ENCODE measurements around the gene VIM.

The VIM gene

DNA sequence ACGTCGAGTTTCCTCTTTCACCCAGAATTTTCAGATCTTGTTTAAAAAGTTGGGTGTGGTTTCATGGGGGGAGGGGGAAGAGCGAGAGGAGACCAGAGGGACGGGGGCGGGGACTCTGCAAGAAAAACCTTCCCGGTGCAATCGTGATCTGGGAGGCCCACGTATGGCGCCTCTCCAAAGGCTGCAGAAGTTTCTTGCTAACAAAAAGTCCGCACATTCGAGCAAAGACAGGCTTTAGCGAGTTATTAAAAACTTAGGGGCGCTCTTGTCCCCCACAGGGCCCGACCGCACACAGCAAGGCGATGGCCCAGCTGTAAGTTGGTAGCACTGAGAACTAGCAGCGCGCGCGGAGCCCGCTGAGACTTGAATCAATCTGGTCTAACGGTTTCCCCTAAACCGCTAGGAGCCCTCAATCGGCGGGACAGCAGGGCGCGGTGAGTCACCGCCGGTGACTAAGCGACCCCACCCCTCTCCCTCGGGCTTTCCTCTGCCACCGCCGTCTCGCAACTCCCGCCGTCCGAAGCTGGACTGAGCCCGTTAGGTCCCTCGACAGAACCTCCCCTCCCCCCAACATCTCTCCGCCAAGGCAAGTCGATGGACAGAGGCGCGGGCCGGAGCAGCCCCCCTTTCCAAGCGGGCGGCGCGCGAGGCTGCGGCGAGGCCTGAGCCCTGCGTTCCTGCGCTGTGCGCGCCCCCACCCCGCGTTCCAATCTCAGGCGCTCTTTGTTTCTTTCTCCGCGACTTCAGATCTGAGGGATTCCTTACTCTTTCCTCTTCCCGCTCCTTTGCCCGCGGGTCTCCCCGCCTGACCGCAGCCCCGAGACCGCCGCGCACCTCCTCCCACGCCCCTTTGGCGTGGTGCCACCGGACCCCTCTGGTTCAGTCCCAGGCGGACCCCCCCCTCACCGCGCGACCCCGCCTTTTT lies at the start of gene VIM:
VIM (plus strand) TSS at position 151 of the 925 bp plus-strand sequence. CDS start 1,182 bp downstream, outside the sequence.
- peak; percentile 94 for DNase-seq

DNA sequence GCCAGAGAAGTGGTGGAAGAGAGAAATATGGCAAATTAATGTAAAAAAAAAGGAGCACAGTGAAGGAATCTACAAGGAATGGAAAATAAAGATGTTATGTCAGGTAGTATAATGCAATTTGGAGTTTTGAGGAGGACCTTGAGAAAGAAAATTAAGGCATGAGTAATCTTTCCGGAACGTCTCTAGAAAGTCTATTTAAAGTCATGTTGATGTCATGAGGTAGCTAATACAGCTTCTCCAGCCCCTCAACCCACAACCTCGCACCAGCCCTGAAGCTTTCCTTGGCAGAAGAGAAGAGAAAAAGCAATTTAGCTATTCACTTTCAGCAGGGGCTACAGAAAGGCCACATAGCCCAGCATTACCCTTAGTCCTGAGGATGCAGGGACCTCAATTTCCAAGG lies 49.0 kb upstream of the VIM start:
- DNase-seq = no peak

DNA sequence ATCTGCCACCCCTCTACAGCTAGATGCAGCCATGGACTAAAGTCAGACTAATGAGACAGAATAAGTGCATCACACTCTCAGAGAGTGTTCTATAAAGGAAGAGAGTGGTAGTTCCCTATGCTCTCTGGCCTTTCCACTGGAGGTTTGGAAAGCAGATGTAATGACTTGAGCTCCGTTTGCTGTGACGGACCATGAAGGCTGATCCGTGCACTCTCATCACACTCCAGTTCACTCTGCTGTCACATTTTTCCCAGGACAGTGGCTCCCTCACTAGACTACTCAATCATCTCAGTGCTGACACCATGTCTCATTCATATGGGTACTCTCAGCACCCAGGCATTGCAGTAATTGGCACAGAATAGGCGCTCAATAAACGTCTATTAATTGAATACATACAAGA lies 46.9 kb upstream of the VIM start:
- no peak for DNase-seq

DNA sequence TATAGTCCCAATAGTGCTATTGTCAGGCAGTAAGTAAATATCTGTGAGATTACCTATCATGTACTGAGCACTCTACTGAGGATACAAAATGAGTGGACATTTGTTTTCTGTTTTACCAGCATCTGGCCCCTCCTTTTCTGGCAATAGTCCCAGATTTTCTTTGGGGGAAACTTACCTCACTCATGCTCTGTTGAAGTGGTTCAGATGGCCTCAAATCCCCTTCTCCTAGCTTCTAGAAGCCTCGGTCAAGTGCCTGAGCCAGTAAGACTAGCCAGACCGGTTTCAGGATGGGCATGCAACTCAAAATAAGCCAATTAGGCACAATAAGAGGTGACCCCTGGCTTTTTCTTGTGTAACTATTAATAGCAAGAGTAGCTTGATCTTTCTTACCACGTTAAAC lies 46.3 kb upstream of the VIM start:
- DNase-seq = no peak

DNA sequence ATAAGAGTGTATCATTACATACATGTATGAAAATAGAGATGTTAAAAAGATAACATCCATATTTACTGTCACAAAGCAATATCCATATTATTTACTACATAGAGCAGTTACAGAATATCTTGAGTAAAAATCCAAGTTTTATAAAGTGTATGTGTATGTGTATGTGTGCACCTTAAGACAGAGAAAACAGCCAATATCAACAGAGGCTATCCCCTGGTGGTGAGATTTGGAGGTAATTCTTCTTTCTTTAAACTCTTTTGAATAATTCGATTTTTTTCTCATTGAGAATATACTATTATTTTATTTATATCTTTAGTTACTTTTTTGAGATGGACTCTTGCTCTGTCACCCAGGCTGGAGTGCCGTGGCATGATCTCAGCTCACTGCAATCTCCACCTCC lies 44.9 kb upstream of the VIM start:
- DNase-seq = no peak

DNA sequence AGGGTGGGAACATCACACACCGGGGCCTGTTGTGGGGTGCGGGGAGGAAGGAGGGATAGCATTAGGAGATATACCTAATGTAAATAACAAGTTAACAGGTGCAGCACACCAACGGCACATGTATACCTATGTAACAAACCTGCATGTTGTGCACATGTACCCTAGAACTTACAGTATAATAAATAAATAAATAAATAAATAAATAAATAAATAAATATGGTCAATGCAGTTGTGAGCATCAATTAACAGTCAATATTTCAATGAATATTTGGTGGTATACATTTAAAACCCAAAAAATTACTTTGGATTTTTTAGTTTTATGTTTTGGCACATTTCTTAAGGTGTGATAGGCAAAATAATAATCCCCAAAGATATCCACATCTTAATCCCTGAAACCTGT lies 42.2 kb upstream of the VIM start:
- DNase-seq = no peak

DNA sequence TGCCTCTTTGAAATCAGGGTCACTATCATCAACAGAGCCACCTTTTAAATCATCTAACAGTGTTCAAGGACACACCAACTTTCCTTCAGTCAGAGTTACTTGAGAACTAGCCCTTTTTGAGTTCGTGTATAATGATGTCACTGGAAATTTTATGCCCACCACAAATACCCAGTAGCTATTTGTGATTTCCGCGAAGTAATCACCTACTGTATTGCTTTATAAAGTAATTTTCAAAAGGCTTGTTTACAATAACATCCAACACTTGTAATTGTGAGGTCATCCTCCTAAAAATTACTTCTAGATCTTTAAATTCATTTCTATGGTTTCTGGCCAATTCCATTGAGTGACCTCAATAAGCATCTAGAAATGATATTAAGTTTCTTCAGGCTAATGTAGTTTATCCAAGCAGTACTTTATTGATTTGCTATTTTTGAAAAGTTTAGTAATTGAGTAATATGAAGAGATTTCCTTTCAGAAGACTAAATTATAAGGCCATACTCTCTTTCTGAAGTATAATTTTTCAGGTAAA lies 39.3 kb upstream of the VIM start:
- DNase-seq = no peak

DNA sequence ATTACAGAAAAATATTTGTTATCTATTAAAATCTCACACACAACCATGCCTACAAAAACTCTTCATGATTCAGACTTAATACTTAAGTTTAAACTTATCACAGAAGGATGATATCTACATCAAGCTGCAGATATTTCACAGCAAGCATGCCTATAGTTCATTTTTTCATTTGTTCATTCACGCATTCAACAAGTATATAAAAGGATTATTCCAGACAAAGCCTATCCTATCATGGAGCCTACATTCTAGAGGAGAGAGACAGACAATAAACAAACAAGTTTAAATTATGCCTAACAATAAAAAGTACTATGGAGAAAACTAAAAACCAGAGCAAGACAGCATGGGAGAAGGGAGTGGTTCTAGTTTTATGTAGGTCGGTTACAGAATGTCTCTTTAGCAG lies 37.4 kb upstream of the VIM start:
- DNase-seq = no peak

DNA sequence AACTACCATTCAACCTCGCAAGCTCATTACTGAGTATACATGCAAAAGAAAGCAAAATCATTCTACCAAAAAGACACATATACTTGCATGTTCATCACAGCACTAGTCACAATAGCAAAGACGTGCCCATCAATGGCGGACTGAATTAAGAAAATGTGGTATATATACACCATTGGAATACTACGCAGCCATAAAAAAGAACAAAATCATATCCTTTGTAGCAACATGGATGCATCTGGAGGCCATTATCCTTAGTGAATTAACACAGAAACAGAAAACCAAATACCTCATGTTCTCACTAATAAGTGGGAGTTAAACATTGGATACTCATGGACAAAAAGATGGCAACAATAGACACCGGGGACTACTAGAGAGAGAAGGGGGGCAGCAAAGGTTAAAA lies 33.0 kb upstream of the VIM start:
- no peak for DNase-seq

DNA sequence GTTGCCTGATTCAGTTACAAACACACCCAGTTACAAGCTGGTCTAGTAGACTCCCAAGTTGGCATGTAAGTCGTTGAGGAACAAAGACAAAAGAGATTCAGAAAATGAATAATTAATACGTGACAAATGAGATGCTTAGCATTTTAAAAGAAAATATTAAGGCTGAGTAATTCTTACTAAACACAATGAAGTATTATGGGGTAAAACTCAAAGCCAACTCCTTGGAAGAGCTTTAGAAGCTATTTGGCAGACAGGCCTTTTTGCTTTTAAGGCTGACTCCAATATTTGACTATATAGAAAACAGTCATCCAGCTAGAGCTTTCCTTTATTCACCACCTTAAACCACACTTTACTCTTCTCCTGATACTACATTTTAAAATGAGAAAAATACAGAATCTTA lies 32.0 kb upstream of the VIM start:
- DNase-seq = no peak

DNA sequence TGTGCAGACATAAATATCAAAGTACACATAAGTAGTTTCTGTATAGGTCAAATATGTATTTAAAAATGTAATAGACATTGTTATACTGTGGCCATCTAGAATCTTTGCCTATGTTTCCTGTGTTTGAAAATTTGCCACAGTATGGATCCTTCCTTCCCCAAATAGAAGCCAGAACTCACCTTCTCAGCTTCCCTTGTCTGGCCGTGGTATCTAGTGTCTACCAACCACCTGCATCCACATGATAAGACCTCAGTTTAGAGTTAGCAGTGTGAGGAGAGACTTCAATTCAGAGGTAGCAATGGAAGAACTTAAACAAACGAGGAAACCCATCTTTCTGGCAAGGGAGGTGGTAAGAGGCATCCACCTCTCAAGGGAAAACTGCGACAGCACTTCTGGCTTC lies 31.5 kb upstream of the VIM start:
- DNase-seq = no peak

DNA sequence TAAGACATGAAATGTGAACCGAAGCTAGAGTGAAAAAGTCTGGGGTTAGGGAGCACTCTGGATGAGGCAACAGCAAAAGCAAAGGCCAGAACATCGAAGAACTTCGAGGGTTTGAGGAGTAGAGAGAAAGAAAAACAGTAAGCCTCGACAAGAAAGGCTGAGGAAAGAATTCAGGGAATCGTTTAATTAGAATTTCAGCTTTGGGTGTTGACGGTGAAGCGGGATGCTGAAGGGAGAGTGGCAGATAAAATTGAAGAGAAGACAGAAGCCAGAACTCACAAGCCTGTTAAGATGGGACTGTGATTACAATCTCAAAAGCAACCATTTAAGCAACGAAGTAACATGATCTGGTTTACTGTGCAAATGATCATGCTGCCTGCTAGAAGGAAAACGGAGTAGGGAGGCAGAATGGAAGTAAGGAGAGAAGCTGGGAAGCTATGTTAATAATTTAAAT lies 28.7 kb upstream of the VIM start:
- DNase-seq = no peak

DNA sequence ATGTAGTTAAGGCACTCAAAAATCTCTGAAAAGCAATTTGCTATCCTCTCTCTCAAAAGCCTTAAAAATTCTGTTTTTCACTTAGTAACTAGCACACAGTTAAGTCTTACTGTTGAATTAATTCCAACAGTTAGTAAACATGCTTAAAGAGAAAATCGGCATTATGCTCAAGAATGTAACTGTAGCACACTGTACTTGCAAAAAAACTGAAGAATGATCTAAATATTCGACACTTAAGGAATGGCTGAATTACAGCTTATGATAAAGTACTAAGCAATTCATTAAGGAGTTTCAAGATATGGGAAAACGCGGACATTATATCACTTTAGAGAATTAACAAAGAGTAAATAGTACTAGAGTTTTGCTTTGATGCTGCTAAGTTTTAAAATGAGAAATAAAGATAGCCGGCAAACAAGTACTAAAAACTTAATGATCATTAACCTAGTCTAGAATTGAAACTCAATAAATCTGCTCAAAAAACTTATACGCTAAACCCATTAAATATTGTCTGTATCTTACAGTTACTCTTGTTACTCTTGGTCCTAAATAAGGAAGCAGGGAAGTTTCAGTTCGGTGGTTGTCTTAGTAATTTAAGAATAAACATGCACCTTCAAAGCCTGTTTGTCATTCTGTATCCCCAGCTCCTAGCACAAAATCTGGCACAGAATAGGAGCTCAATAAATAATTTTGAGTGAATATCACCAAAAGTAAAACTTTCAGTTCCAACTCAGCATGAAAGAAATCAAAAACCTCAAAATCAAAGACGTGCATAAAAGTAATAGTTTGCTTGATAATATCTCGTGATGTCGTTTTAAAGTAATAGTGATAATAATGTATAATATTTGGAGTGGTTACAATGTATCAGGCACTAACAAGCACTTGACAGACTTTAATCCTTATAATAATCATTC lies 27.8 kb upstream of the VIM start:
- DNase-seq = no peak

DNA sequence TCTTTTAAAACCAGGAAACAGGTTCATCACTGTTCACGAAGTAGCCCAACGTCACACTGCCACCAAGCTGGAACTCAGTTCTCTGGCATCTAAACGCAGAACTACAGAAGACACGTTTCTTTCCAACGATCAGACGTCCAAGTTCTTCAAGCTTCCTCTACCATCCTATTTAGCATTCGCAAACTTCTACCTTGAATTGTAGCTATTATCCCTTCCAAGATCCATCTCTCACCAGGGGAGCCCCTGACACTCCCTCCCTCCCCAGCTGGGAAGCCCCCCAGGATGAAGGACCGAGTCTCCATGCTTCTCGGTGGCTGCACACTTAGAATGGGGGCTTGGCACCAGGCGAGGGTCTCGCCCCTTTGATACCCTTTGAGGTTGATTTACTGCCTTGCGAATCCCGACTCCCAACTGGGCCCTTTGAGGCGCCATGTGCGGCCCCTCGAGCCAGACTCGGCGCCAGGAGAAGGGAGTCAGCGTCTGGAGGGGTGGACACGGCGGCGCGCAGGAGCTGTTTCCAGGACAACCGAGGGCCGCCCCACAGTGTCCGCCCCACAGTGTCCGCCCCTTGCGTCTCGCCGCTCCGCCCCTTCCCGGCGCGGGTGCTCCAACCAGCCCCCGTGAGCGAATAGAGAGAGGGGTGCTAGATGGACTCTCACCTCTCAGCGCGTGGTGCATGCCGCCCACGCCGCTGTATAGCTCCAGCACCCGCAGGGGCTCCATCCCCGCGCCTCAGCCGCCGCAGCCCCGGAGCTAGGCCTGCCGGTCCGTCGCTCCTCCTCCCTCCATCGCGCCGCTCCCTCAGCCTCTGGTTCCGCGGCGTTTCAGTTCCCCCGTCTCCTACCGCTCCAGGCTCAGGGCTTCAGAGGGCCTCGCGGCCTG lies 26.9 kb upstream of the VIM start, which contains the start of gene TRDMT1:
TRDMT1 (minus strand) TSS at position 761 of the 882 bp plus-strand sequence; CDS start at position 723, 38 bp downstream.
- peak; percentile 94 for DNase-seq

DNA sequence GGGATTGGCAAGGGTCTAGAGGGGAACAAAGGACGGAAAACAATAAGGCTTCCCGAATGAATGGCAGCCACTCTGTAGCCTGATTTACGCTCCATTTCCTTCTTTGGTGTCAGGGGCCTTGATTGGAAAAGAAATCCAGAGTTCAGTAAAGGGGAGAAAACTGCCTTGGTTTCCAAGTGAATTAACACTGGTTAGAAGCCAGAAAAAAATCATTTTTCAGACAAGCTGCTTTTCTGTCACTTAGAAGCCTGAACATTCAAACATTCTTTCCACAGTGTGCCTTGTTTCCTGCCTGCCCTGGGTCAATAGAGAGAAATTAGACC lies 26.3 kb upstream of the VIM start:
- DNase-seq = no peak

DNA sequence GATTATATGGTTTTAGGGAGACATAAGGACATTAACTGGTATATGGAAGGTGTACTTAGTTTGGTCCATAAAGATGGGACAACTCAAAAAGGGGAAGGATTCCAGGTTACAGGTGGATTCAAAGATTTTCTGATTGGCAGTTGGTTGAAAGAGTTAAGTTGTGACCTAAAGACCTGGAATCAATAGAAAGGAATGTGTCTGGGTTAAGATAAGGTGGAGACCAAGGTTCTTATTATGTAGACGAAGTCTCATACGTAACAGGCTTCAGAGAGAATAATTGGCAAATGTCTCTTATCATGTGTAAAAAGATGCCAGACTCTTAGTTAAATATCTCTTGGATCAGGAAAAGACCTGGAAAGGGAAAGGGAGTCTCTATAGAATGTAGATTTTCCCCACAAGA lies 25.5 kb upstream of the VIM start:
- DNase-seq = no peak

DNA sequence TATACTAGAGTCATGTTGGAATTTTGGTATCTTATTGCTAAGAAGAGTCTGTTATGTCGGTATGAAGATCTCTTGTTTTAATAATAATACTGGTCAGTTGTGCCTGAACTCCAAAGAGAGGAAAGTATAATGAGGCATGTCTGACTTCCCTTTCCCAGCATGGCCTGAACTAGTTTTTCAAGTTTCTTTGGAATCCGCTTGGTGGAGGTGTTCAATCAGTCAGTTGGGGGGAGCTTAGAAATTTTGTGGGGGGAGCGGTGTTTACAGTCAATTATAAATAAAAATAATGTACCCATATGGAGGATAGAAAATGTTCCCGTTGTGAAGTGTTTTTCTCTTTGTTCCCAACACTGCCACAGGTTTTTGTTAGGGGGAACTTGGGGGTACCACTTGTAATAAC lies 25.0 kb upstream of the VIM start:
- no peak for DNase-seq

DNA sequence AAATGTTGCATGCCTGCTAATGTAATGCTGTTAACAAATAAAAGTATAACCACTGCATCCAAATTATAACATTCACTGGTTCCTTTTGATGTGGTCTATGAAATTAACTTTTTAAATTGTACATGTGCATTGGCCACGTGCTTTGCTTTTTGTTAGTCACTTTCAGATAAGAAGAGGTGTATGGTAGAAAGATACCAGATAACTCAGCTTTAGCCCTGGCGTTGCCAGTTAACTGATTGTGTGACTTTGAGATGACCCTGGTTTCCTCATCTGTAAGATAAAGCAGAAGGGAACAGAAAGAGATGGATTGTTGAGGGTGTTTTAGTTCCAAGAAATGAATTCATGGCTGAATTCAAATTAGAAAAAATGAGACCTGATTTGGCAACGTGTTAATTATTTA lies 24.6 kb upstream of the VIM start:
- DNase-seq = no peak

DNA sequence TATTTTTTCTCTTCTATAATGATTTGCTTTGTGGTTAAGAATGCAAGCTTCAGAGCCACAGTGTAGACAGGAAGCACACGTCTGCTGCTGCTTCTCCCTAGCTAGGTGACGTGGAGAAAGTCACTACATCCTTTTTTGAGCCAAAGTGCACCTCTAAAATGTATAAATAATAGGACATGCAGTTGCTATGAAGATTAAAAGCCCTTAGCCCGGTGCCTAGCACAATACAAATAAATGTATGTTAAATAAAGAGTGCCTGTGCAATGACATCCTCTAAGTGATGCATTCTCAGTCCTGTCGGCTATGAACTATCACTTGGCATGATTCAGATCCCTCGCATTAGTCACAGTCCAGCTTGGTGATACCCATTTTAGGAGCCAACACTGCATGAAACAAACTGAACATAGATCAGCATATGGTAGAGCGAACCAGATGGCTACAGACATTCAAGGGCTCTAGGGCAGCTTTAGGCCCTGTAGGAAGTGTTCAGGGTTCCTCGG lies 21.8 kb upstream of the VIM start:
- DNase-seq = no peak

DNA sequence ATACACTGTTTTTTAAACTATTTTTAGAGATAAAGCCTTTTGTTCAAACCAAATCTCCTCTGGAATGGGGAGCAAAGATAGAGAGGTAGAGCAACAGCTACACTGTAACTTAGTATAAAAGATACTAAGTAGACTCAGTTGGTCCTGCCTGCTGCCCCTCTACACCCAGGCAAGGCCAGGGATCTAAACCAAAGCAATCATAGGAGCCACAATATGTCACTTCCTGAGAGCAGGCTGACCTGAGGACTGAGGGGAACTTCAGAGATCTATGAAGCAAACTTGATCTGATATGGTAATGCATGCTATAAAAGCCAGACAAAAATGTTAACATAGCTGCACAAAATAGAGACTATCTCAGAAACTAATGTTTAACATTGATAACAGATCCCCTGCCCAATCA lies 19.6 kb upstream of the VIM start:
- DNase-seq = no peak

DNA sequence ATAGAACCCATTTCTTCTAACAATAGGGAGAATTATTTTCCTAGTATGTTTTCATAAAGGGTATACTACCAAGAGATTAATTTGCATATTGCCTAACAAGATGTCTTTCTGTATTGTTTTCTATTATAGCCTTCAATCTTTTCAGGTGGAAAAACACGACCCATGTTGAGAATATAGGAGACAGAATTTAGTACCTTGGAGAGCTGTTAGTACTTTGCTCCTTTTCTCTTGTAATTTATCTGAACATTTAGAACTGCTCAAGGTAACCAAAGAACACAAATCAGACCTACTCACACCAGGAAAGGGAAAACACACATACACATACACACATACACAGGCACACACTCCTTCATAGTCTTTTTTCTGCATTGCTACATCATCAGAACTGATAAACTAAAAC lies 18.7 kb upstream of the VIM start:
- DNase-seq = no peak

DNA sequence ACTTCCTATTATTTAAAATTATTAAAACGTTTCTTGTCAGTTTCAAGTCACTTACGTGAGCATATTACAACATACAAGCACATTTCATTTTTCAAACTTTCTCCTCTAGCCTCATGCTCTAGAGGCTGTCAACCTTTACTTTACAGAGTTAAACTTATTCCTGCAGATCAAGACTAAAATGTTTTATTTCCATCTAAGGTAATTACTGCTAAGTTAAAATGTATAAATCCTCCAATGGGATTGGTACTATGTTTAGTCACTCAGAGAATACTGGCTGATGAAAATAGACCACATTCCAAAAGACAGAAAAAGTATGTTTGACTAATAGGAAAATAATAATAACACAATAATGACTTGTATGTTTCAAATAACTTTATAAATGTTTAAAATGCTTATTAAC lies 18.2 kb upstream of the VIM start:
- DNase-seq = no peak
